Keratinocyte (primary cell): ENCODE results near the gene GRK5. TPM values are rescaled to one million over a fixed set of nuclear protein-coding genes. Genes with fewer than 3 reads are reported as not detected.

Source experiments
- DNase-seq: peaks from one replicate; pipeline ENCODE4 v3.0.0-alpha.2; 2011; ENCODE audit warnings: low read depth, missing footprints, low spot score
- FAIRE-seq: peaks from 2 replicates; lab custom pipeline; 2011; peaks lifted over from hg19 to GRCh38; lab: Jason Lieb, UNC
- H2AFZ ChIP-seq: 2 replicates; pipeline ENCODE4 v1.6.0; 2012; ENCODE audit warnings: low read length, control low read depth, inconsistent platforms; ENCODE audit not compliant: control insufficient read depth
- H3K27ac ChIP-seq: 2 replicates; pipeline ENCODE4 v1.5.1; 2011; ENCODE audit warnings: low read length; ENCODE audit not compliant: control insufficient read depth, insufficient read depth
- H3K27me3 ChIP-seq: 3 replicates; pipeline ENCODE4 v1.6.0; 2011; ENCODE audit warnings: low read length; ENCODE audit not compliant: control insufficient read depth, insufficient read depth; ENCODE audit errors: extremely low read depth
- H3K36me3 ChIP-seq, 2 experiments: 2 replicates in 1 of 2; 3 replicates in 1 of 2; pipeline ENCODE4 v1.5.1; 2011; ENCODE audit warnings: low read length in 2 of 2, mild to moderate bottlenecking in 1 of 2; ENCODE audit not compliant: control insufficient read depth in 2 of 2, insufficient read depth in 2 of 2; ENCODE audit errors: extremely low read depth in 1 of 2
- H3K4me1 ChIP-seq: 3 replicates; pipeline ENCODE4 v1.5.1; 2011; ENCODE audit warnings: low read length; ENCODE audit not compliant: control insufficient read depth, insufficient read depth; ENCODE audit errors: extremely low read depth
- H3K4me2 ChIP-seq: 3 replicates; pipeline ENCODE4 v1.6.0; 2011; ENCODE audit warnings: low read depth, low read length; ENCODE audit not compliant: control insufficient read depth, insufficient read depth; ENCODE audit errors: extremely low read depth
- H3K4me3 ChIP-seq, 3 experiments: fragments of 200-600 bp in 1 of 3; sonication (generic) in 1 of 3; 2 replicates in 2 of 3; 3 replicates in 1 of 3; pipeline ENCODE4 v1.5.1; 2011 to 2016; ENCODE audit warnings: low read length in 3 of 3, mild to moderate bottlenecking in 3 of 3, control low read depth in 2 of 3, inconsistent platforms in 1 of 3, low read depth in 1 of 3, mixed read lengths in 1 of 3, mixed run types in 1 of 3, moderate library complexity in 1 of 3; ENCODE audit not compliant: control insufficient read depth in 2 of 3, insufficient read depth in 2 of 3; ENCODE audit errors: extremely low read depth in 1 of 3
- H3K79me2 ChIP-seq: 2 replicates; pipeline ENCODE4 v1.6.0; 2012; ENCODE audit warnings: low read length; ENCODE audit not compliant: control insufficient read depth, insufficient read depth
- H3K9ac ChIP-seq: 3 replicates; pipeline ENCODE4 v1.6.0; 2011; ENCODE audit warnings: low read length; ENCODE audit not compliant: control insufficient read depth, insufficient read depth; ENCODE audit errors: extremely low read depth
- H3K9me1 ChIP-seq: 3 replicates; pipeline ENCODE4 v1.6.0; 2011; ENCODE audit warnings: low read length; ENCODE audit not compliant: control insufficient read depth, insufficient read depth; ENCODE audit errors: extremely low read depth
- H3K9me3 ChIP-seq: 2 replicates; pipeline ENCODE4 v1.5.1; 2012; ENCODE audit warnings: low read depth, low read length; ENCODE audit not compliant: control insufficient read depth
- H4K20me1 ChIP-seq: 3 replicates; pipeline ENCODE4 v1.6.0; 2011; ENCODE audit warnings: low read length; ENCODE audit not compliant: control insufficient read depth, insufficient read depth; ENCODE audit errors: extremely low read depth
- EZH2 ChIP-seq: IDR thresholded peaks from one replicate; pipeline ENCODE4 v1.6.1; 2012; ENCODE audit warnings: inconsistent platforms, mild to moderate bottlenecking, low read length, moderate library complexity
- dilution Hi-C: fragments of 300-500 bp; cut with MboI; formaldehyde crosslinking; loops from one replicate; pipeline ENCODE4 v1.7.0; 2020; ENCODE audit warnings: low sequenced_read_pairs; ENCODE audit not compliant: extremely low pct_ligation_motif_present
- polyA plus RNA-seq, 5 experiments: library from polyadenylated mRNA; depleted of rRNA in 3 of 5; stranded (reverse) in 3 of 5; stranded (forward) in 1 of 5; unstranded in 1 of 5; fragments of >200 nt; gene quantifications; 1 replicate in 1 of 5; 2 replicates in 3 of 5; 3 replicates in 1 of 5; pipeline versions ENCODE4 v1.2.1 to v1.2.3, GENCODE V29; 2011 to 2012; ENCODE audit warnings: missing spikeins in 2 of 5, low read depth in 1 of 5, low replicate concordance in 1 of 5
- TF ChIP-seq, protein P1 (sequence below), 3 experiments: IDR thresholded peaks in 1 of 3; conservative IDR thresholded peaks in 1 of 3; optimal IDR thresholded peaks in 1 of 3; 2 replicates in 2 of 3; 3 replicates in 1 of 3; pipeline versions ENCODE3 to v1.5.1; 2011; ENCODE audit warnings: low read length in 3 of 3, mild to moderate bottlenecking in 3 of 3, moderate library complexity in 2 of 3, control low read depth in 1 of 3, inconsistent platforms in 1 of 3; ENCODE audit not compliant: insufficient read depth in 2 of 3; ENCODE audit errors: extremely low read depth in 1 of 3

Gene GRK5
- polyA plus RNA-seq, 1 donor (not counting 4 experiments of a cell fraction or from before 2014, with no cell fraction given): 7.6 TPM

DNA sequence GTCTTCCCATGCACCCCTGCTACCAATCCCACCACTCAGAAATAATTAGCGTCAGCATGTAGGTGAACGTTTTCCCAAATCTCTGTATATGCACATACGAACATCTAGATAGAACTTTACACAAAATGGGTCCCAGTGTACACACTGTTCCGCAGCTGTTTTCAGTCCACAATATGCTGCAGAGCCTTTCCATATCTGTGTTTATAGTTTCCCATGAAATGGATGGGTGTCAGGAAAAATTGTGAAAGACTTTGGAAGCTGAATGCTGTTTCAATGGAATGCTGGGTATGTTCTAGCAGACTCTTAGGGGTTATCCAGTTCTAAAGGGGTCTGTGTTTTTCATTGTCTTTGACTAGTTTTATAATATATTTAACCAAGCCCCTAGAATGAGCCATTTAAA, 13.8 kb downstream of the GRK5 start:
- H4K20me1 ChIP-seq: no peaks in the 10 kb centered on the region
- H3K27ac ChIP-seq: no peak overlapping the region
- H3K9me1 ChIP-seq: no peaks in the 10 kb centered on the region
- TF ChIP-seq, protein P1, sequence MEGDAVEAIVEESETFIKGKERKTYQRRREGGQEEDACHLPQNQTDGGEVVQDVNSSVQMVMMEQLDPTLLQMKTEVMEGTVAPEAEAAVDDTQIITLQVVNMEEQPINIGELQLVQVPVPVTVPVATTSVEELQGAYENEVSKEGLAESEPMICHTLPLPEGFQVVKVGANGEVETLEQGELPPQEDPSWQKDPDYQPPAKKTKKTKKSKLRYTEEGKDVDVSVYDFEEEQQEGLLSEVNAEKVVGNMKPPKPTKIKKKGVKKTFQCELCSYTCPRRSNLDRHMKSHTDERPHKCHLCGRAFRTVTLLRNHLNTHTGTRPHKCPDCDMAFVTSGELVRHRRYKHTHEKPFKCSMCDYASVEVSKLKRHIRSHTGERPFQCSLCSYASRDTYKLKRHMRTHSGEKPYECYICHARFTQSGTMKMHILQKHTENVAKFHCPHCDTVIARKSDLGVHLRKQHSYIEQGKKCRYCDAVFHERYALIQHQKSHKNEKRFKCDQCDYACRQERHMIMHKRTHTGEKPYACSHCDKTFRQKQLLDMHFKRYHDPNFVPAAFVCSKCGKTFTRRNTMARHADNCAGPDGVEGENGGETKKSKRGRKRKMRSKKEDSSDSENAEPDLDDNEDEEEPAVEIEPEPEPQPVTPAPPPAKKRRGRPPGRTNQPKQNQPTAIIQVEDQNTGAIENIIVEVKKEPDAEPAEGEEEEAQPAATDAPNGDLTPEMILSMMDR (optimal IDR thresholded peaks at IDR 0.05 in 1 of 3, IDR thresholded peaks at IDR 0.05 in 1 of 3, conservative IDR thresholded peaks at IDR 0.05 in 1 of 3; ENCODE audit: extremely low read depth in 1 of 3, insufficient read depth in 2 of 3, low read length in 3 of 3): no peak
- no peak for TF ChIP-seq EZH2
- no peaks in the 10 kb centered on the region for H3K27me3 ChIP-seq
- no peak overlapping the region for H3K4me3 ChIP-seq
- no peaks in the 10 kb centered on the region for H3K9me3 ChIP-seq
- FAIRE-seq (no peak), DNase-seq (no peak)
- dilution Hi-C loops: loop anchor here (25.0 kb wide), 1 partner anchor 191 kb away; no protein-coding TSS in a partner anchor
- peaks cover 11% of the 10 kb centered on the region for H3K79me2 ChIP-seq
- no peak overlapping the region for H3K4me2 ChIP-seq
- H3K36me3 ChIP-seq: no peaks in the 10 kb centered on the region
- H2AFZ ChIP-seq: no peak overlapping the region
- no peaks in the 10 kb centered on the region for H3K4me1 ChIP-seq
- H3K9ac ChIP-seq: no peak overlapping the region

DNA sequence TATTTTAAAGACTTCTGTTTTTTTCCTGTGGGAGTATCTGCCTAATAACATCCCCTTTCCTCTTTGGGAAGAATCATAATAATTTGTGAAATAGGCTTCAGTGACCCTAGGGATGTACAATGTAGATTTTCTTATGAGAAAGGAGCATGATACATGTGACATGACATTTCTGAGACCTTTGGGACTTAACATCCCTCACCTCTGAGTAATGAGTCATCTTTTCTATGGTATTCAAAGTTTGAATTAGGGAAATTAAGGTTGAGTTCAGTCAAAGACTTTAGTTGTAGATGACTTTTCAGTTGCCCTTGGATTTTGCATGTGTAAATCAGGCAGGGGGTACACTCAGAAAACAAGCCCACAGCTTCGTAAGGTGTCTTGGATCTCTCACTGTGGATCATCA, 14.3 kb downstream of the GRK5 start:
- Histone ChIP-seq H3K4me2 (no peak overlapping the region), H3K9me3 (no peaks in the 10 kb centered on the region), H3K27ac (no peak overlapping the region), H4K20me1 (no peaks in the 10 kb centered on the region), H3K9ac (no peak overlapping the region), H3K9me1 (no peaks in the 10 kb centered on the region), H3K36me3 (no peaks in the 10 kb centered on the region), H3K4me3 (no peak overlapping the region), H2AFZ (no peak overlapping the region), H3K79me2 (peaks cover 11% of the 10 kb centered on the region), H3K4me1 (no peaks in the 10 kb centered on the region), H3K27me3 (no peaks in the 10 kb centered on the region)
- FAIRE-seq: no peak
- dilution Hi-C loops: loop anchor here (25.0 kb wide), 1 partner anchor 191 kb away; no protein-coding TSS in a partner anchor
- no peak for TF ChIP-seq EZH2
- DNase-seq: no peak

DNA sequence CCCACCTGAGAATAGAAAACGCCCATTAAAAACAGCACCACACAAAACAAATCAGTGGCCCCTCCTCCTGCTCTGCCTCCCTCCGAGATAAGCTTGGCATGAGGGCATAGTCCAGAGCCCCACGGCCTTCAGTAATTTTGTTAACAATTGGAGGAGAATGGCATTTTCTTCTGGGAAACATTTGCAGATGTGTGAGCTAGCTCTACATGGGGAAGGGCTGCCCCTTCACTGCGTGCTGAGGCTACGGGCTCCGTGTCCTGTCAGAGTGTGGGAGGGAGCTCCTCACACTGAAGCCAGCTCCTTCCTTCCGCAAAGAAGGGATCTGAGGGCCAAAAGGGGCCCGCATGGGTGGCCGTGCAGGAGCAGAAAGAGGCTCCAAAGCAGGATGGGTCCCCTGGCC, 15.2 kb downstream of the GRK5 start:
- no peak overlapping the region for H2AFZ ChIP-seq
- H3K27ac ChIP-seq: no peak overlapping the region
- no peaks in the 10 kb centered on the region for H3K27me3 ChIP-seq
- H3K4me3 ChIP-seq: no peak overlapping the region
- H3K9ac ChIP-seq: no peak overlapping the region
- dilution Hi-C loops: loop anchor here (25.0 kb wide), 1 partner anchor 190 kb away; no protein-coding TSS in a partner anchor
- no peaks in the 10 kb centered on the region for H4K20me1 ChIP-seq
- no peak for FAIRE-seq
- no peak for DNase-seq
- H3K9me3 ChIP-seq: no peaks in the 10 kb centered on the region
- H3K4me1 ChIP-seq: no peaks in the 10 kb centered on the region
- no peak overlapping the region for H3K4me2 ChIP-seq
- peaks cover 11% of the 10 kb centered on the region for H3K79me2 ChIP-seq
- H3K9me1 ChIP-seq: no peaks in the 10 kb centered on the region
- TF ChIP-seq EZH2: no peak
- TF ChIP-seq, protein P1 (optimal IDR thresholded peaks at IDR 0.05 in 1 of 3, IDR thresholded peaks at IDR 0.05 in 1 of 3, conservative IDR thresholded peaks at IDR 0.05 in 1 of 3; ENCODE audit: extremely low read depth in 1 of 3, insufficient read depth in 2 of 3, low read length in 3 of 3): no peak
- no peaks in the 10 kb centered on the region for H3K36me3 ChIP-seq
